ENCODE measurements around the gene SMAD3. TPM values are rescaled to one million over a fixed set of nuclear protein-coding genes. Genes with fewer than 3 reads are reported as not detected.

Gene SMAD3
- polyA plus RNA-seq, 1 donor from 2014 or later: 1.0 TPM

DNA sequence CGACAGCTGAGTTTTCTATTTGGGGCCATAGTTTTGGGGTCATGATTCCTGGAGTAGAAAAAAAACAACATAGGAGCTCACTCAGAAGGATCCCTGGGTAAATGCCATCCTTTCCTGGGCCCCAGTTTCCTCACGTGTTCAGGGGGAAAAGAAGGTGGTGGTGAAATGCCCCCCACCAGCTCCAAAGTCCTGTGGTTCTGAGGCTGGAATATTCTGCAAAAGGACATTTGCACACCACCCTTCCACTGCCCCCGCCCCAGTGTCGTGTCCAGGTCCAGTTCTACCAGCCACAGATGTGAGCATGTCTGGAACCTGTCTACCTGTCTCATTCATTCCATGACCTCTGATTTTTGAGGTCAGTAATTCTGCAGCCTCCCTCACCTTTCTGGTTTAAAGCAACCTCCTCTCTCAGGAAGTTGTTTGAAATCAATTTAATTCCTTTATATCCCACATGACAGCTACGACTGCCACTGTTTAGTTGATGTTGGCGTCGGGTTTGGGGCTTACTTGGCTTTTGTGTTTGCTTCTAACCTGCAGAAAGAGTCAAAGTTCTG is 82.1 kb downstream of the SMAD3 start:
- no peaks in the 10 kb centered on the region for H3K9me2 ChIP-seq (ENCODE audit: insufficient read depth, low read length)
- TF ChIP-seq RAD21 (conservative IDR thresholded peaks at IDR 0.05) (no peak), TAF1 (IDR thresholded peaks at IDR 0.05; ENCODE audit: low read depth) (no peak)
- TF ChIP-seq, protein P1, sequence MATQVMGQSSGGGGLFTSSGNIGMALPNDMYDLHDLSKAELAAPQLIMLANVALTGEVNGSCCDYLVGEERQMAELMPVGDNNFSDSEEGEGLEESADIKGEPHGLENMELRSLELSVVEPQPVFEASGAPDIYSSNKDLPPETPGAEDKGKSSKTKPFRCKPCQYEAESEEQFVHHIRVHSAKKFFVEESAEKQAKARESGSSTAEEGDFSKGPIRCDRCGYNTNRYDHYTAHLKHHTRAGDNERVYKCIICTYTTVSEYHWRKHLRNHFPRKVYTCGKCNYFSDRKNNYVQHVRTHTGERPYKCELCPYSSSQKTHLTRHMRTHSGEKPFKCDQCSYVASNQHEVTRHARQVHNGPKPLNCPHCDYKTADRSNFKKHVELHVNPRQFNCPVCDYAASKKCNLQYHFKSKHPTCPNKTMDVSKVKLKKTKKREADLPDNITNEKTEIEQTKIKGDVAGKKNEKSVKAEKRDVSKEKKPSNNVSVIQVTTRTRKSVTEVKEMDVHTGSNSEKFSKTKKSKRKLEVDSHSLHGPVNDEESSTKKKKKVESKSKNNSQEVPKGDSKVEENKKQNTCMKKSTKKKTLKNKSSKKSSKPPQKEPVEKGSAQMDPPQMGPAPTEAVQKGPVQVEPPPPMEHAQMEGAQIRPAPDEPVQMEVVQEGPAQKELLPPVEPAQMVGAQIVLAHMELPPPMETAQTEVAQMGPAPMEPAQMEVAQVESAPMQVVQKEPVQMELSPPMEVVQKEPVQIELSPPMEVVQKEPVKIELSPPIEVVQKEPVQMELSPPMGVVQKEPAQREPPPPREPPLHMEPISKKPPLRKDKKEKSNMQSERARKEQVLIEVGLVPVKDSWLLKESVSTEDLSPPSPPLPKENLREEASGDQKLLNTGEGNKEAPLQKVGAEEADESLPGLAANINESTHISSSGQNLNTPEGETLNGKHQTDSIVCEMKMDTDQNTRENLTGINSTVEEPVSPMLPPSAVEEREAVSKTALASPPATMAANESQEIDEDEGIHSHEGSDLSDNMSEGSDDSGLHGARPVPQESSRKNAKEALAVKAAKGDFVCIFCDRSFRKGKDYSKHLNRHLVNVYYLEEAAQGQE (IDR thresholded peaks at IDR 0.05; ENCODE audit: borderline replicate concordance): no peak
- H3K9ac ChIP-seq (ENCODE audit: low read length): no peak overlapping the region
- H3K4me2 ChIP-seq (ENCODE audit: low read length): no peak overlapping the region
- no peak overlapping the region for H3K27ac ChIP-seq (ENCODE audit: low read length)
- no peak overlapping the region for H2AFZ ChIP-seq (ENCODE audit: low read depth, low read length)
- H3F3A ChIP-seq (ENCODE audit: insufficient read depth, low read length, poor library complexity, severe bottlenecking): no peaks in the 10 kb centered on the region
- no peak overlapping the region for H3K4me3 ChIP-seq (ENCODE audit: low read length)
- H3K79me2 ChIP-seq (replicated peaks; ENCODE audit: insufficient read depth, low read length): peaks cover 7% of the 10 kb centered on the region
- no peaks in the 10 kb centered on the region for H3K36me3 ChIP-seq (ENCODE audit: insufficient read depth, low read length)
- no peaks in the 10 kb centered on the region for H4K20me1 ChIP-seq (ENCODE audit: insufficient read depth)
- H3K9me3 ChIP-seq (ENCODE audit: low read length): no peaks in the 10 kb centered on the region
- no peaks in the 10 kb centered on the region for H3K27me3 ChIP-seq (ENCODE audit: insufficient read depth, low read depth, low read length)

DNA sequence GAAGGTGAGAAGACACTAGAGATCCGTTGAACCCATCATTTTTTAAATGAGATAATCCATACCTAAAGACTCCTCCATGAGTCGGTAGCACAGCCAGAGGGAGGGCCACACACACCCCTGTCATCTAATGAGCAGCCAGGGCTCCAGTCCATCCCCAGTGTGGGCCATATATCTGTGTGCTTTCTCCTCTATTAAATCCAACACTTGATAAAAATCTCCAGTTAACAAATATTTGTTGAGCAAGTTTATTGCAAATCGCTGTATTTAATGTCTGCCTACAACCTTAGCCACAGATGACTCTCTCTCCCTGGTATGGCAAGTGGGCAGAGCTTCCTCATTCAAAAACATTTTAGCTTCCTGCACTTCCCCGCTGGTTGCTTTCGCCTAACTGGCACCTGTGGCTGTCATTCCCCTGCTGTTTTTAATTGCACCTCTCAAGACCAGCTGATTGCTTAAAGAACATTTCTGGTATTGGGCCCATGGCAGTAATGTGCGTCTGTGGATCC is 82.8 kb downstream of the SMAD3 start:
- no peaks in the 10 kb centered on the region for H3K9me2 ChIP-seq (ENCODE audit: insufficient read depth, low read length)
- TF ChIP-seq EZH2 (IDR thresholded peaks at IDR 0.05; ENCODE audit: borderline replicate concordance, insufficient read depth, low read length, poor library complexity, severe bottlenecking) (no peak), EP300 (conservative IDR thresholded peaks at IDR 0.05; ENCODE audit: poor library complexity, severe bottlenecking) (no peak), POLR2AphosphoS5 (IDR thresholded peaks at IDR 0.05) (no peak), TAF1 (IDR thresholded peaks at IDR 0.05; ENCODE audit: low read depth) (no peak), MXI1 (conservative IDR thresholded peaks at IDR 0.05; ENCODE audit: poor library complexity, severe bottlenecking) (no peak), RAD21 (conservative IDR thresholded peaks at IDR 0.05) (no peak), SMC3 (conservative IDR thresholded peaks at IDR 0.05; ENCODE audit: poor library complexity) (no peak)
- TF ChIP-seq, protein P1 (IDR thresholded peaks at IDR 0.05; ENCODE audit: borderline replicate concordance): no peak
- TF ChIP-seq, protein P2, sequence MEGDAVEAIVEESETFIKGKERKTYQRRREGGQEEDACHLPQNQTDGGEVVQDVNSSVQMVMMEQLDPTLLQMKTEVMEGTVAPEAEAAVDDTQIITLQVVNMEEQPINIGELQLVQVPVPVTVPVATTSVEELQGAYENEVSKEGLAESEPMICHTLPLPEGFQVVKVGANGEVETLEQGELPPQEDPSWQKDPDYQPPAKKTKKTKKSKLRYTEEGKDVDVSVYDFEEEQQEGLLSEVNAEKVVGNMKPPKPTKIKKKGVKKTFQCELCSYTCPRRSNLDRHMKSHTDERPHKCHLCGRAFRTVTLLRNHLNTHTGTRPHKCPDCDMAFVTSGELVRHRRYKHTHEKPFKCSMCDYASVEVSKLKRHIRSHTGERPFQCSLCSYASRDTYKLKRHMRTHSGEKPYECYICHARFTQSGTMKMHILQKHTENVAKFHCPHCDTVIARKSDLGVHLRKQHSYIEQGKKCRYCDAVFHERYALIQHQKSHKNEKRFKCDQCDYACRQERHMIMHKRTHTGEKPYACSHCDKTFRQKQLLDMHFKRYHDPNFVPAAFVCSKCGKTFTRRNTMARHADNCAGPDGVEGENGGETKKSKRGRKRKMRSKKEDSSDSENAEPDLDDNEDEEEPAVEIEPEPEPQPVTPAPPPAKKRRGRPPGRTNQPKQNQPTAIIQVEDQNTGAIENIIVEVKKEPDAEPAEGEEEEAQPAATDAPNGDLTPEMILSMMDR (IDR thresholded peaks at IDR 0.05; ENCODE audit: poor library complexity, severe bottlenecking): no peak
- H3F3A ChIP-seq (ENCODE audit: insufficient read depth, low read length, poor library complexity, severe bottlenecking): no peaks in the 10 kb centered on the region
- H3K9ac ChIP-seq (ENCODE audit: low read length): no peak overlapping the region
- no peak overlapping the region for H2AFZ ChIP-seq (ENCODE audit: low read depth, low read length)
- no peaks in the 10 kb centered on the region for H3K9me3 ChIP-seq (ENCODE audit: low read length)
- H3K79me2 ChIP-seq (replicated peaks; ENCODE audit: insufficient read depth, low read length): peaks cover 7% of the 10 kb centered on the region
- H3K36me3 ChIP-seq (ENCODE audit: insufficient read depth, low read length): no peaks in the 10 kb centered on the region
- no peak overlapping the region for H3K4me2 ChIP-seq (ENCODE audit: low read length)
- no peak overlapping the region for H3K27ac ChIP-seq (ENCODE audit: low read length)
- H3K27me3 ChIP-seq (ENCODE audit: insufficient read depth, low read depth, low read length): no peaks in the 10 kb centered on the region
- H3K4me3 ChIP-seq (ENCODE audit: low read length): no peak overlapping the region
- H4K20me1 ChIP-seq (ENCODE audit: insufficient read depth): no peaks in the 10 kb centered on the region

Measured in neural cell (in vitro differentiated cells).